Stimulated activated CD4-positive, alpha-beta T cell treated with anti-CD3 and anti-CD28 coated beads, Interleukin-2, amount 100 ng/mL, for 48 hours (primary cell): ENCODE results near the gene RIMKLB.

Experiments
- DNase-seq, 2 donors: peaks; one replicate each; pipeline ENCODE4 v3.0.0-alpha.2; 2020

Gene RIMKLB

GRCh38 chr12:8821591-8821990, 123.8 kb downstream of the RIMKLB start:
- DNase-seq = no peak

GRCh38 chr12:8822298-8822697, 124.5 kb downstream of the RIMKLB start, which contains the start of gene A2ML1:
TSS of gene A2ML1 (plus strand) at chr12:8822621. CDS start at chr12:8822652, 31 bp downstream.
- no peak for DNase-seq

- DNase-seq = no peak
Observed at GRCh38 chr12:8823565-8824300, 125.9 kb downstream of the RIMKLB start.

- DNase-seq = no peak
Observed at GRCh38 chr12:8827551-8828256, 129.9 kb downstream of the RIMKLB start.

GRCh38 chr12:8828257-8829124, 130.7 kb downstream of the RIMKLB start:
- DNase-seq = no peak

- DNase-seq = no peak
Observed at GRCh38 chr12:8829125-8829518, 131.3 kb downstream of the RIMKLB start.

GRCh38 chr12:8829621-8830020, 131.8 kb downstream of the RIMKLB start:
- no peak for DNase-seq

- no peak for DNase-seq
Observed at GRCh38 chr12:8831116-8831515, 133.3 kb downstream of the RIMKLB start.

- no peak for DNase-seq
Observed at GRCh38 chr12:8832500-8832899, 134.7 kb downstream of the RIMKLB start.
